NK-92 treated with Interleukin-12 subunit alpha and Interleukin-12 subunit beta, amount 100 ng/mL, for 24 hours (cell line): Measurements from ENCODE around the gene ANXA5.

ENCODE experiments used
- DNase-seq: peaks from one replicate; lab custom pipeline; 2025; lab: John Stamatoyannopoulos, UW

Gene ANXA5

DNA sequence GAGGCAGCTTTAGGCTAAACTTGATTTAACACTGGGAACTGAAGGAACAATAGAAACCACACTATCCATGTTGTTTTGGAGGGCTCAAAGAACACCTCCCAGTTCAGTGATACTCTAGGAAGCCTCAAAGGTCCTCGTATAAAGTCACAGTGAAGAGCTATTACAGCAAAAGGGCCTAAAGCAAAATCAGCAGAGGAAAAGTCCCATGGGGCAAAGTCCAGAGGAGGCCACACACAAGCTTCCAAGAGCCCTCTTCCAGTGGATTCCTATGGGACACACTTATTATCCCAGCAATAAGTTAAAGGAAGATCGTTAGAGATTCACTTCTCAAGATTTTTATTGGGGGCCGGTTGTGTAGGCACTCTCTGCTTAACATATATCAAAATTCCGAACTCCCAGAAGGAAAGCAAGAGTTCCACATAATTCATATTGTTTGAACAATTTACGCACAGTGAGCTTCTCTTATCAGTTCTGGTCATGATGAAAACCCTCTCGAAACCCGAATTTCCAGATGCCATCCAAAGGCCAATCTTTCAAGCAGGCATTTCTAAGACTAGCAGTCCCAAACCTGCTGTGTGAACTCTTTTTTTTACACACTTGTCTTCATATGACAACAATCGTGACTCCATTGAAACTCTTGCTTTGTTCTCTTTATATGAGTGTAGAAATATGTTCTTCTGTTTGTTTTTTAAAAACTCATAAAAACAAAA is 53.7 kb downstream of the ANXA5 start:
- no peak for DNase-seq

DNA sequence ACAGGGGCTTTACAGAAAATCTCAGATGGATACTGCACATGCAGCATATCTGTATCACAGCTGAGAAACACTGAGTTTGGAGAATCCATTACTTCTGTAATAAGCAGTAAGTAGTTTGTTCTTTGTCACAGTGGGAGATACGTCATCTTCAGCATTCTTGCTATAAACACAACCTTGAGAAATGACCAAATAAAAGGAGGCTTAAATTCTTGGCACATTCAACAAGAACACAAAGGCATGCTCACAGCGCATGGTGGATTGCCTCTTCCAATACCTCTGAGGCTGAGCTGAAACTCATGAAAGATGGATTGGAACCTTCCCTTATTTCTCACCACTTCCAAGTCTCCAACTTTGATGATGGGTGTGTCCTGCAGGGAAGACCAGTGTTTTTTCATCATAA is 54.5 kb downstream of the ANXA5 start:
- no peak for DNase-seq

DNA sequence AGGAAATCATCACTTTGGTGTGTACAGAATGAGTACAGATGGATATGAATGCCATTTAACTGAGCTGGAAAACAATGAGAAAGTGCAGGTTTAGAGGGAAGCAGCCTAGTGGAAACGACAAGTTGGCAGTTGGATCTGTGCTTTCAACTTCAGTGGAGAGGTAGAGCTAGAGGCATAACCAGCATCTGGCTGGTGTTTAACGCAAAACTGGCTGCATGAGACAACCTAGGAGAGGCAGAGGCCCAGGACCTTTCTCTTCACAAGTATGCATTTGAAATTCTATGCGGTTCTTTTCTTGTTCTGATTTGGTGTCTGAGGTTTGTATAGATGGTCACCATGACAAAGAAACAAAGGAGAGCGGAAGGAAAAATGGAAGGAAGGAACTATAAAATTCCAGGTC is 63.1 kb downstream of the ANXA5 start:
- no peak for DNase-seq

DNA sequence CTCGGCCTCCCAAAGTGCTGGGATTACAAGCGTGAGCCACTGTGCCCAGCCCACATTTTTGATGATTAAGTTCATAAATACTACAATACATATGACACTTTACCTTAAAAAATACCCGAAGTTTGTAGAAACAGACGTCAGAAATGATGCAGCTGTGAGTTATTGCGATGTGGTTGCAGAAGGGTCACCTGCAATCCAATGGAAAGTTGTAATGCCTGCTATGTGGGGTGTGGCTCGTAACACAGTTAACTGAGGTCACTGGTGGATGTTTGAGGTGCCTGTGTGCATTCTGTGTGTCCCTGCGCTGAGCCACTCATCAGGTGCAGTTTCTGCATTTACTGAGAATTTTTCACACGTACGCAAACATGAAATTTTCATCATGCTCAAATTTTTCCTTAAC is 64.1 kb downstream of the ANXA5 start:
- no peak for DNase-seq
